Measurements from ENCODE around the gene FARS2.

- TF ChIP-seq, protein P1, sequence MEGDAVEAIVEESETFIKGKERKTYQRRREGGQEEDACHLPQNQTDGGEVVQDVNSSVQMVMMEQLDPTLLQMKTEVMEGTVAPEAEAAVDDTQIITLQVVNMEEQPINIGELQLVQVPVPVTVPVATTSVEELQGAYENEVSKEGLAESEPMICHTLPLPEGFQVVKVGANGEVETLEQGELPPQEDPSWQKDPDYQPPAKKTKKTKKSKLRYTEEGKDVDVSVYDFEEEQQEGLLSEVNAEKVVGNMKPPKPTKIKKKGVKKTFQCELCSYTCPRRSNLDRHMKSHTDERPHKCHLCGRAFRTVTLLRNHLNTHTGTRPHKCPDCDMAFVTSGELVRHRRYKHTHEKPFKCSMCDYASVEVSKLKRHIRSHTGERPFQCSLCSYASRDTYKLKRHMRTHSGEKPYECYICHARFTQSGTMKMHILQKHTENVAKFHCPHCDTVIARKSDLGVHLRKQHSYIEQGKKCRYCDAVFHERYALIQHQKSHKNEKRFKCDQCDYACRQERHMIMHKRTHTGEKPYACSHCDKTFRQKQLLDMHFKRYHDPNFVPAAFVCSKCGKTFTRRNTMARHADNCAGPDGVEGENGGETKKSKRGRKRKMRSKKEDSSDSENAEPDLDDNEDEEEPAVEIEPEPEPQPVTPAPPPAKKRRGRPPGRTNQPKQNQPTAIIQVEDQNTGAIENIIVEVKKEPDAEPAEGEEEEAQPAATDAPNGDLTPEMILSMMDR (IDR thresholded peaks at IDR 0.05) = no peak
- TF ChIP-seq POLR2A (IDR thresholded peaks at IDR 0.05) = no peak
Measured at GRCh38 chr6:5752391-5752680, 491.0 kb downstream of the FARS2 start.
